GM21786 (cell line): Measurements from ENCODE around the gene CDK19.

ENCODE experiments used
- ATAC-seq: cut with Tn5 transposase; IDR thresholded peaks from one replicate; pipeline ENCODE4 v1.9.1; 2021; ENCODE audit not compliant: unreplicated experiment

The CDK19 gene

GRCh38 chr6:110705543-110705942 is 109.7 kb downstream of the CDK19 start:
- ATAC-seq: peak; percentile 37

- no peak for ATAC-seq
Measured at GRCh38 chr6:110703906-110704594, 111.2 kb downstream of the CDK19 start.

DNA sequence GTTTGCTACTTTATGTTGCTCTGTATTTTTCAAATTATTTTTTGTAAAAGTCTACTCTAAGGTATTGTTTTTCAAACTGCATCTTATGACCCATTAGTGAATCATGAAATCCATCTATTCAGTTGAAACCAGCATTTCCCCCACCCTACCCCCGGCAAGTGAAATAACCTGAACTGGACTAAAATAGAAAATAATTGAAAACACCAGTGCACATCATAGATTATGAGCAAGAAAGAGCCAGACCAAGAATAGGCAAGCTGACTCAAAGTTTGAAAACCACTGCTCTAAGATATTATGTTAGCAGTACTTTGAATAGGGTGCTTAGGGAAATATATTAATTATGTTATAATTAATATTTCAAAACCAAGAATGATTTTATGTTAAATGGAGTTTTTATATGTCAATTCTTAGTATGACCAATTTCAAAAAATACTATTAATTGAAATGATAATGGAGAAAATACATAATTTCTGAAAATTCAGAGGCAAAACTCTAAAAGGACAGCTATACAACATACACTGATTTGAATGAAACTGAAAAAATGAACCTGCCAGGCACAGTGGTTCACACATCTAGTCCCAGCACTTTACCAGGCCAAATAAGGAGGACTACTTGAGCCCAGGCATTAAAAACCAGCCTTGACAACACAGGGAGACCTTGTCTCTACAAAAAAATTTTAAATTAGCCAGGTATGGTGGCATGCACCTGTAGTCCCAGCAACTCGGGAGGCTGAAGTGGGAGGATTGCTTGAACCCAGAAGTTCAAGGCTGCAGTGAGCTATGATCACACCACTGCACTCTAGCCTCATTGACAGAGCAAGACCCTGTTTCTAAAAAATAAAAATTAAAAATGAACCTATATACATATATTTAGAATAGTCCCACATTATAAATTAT is 112.0 kb downstream of the CDK19 start:
- ATAC-seq: peak; percentile 57

GRCh38 chr6:110699780-110700179 is 115.5 kb downstream of the CDK19 start:
- no peak for ATAC-seq

DNA sequence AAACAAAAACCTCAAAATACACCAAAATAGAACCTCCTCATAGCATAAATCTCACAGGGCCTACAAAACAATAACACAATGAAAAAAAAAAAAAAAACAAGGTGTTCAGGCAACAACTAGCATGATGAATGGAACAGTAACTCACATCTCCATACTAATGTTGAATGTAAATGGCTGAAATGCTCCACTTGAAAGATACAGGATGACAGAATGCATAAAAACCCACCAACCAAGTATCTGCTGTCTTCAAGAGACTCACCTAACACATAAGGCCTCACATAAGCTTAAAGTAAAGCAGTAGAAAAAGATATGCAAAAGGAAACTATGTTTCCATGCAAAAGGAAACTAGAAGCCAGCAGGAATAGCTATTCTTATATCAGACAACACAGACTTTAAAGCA is 121.3 kb downstream of the CDK19 start:
- no peak for ATAC-seq

DNA sequence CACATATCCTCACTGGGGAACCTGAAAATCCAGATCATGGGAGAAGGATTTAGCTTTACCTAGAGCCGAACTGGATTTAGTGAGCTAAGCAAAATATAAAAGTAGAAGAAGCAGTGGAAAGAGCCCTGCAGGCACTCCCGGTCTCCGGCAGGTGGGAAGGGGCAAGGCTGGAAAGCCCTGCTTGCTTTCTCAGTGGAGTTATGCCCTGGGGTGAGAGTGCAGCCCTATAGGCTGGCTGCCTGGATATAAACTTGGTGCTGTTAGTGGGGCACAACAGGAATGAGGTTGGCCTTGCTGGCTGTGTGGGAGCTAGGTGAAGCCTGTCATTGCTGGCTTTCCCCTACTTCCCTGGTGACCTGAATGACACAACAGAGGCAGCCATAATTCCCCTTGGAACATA is 122.0 kb downstream of the CDK19 start:
- ATAC-seq: no peak

DNA sequence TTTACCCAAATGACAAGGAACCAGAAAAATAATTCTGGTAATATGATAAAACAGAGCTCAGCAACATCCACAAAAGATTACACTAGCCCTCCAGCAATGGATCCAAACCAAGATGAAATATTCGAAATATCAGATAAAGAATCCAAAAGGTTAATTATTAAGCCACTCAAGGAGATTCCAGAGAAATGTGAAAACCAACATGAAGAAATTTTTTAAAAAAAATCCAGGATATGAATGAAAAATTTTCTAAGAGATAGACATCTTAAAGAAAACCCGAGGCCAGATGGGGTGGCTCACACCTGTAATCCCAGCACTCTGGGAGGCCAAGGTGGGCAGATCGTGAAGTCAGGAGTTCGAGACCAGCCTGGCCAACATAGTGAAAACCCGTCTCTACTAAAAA is 124.4 kb downstream of the CDK19 start:
- no peak for ATAC-seq

DNA sequence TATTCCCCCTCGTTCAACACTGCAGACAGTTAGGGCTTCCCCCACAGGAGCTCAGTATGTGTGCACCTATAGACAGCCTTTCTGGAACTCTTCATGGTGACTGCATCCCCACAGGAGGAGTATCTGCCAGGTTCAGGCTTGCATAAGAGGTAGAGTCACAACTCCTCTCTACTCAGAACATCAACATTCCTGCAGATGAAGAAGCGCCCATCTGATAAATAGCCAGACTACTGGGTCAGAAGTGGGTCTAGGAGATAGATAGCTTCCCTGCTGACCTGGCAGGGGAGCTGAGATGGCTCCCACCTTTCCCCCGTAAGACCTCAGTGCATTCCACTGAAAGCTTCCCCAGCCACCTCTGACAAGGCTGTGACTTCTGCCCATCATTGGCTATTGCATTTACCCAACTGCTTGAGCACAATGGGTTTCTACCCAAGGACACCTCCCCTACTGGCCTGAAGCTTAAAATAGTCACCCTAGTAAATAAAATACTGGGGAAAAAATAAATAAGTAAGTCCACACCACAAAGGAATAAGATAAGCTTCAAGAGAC is 125.1 kb downstream of the CDK19 start:
- no peak for ATAC-seq

GRCh38 chr6:110689275-110689935 is 125.9 kb downstream of the CDK19 start:
- ATAC-seq: no peak

DNA sequence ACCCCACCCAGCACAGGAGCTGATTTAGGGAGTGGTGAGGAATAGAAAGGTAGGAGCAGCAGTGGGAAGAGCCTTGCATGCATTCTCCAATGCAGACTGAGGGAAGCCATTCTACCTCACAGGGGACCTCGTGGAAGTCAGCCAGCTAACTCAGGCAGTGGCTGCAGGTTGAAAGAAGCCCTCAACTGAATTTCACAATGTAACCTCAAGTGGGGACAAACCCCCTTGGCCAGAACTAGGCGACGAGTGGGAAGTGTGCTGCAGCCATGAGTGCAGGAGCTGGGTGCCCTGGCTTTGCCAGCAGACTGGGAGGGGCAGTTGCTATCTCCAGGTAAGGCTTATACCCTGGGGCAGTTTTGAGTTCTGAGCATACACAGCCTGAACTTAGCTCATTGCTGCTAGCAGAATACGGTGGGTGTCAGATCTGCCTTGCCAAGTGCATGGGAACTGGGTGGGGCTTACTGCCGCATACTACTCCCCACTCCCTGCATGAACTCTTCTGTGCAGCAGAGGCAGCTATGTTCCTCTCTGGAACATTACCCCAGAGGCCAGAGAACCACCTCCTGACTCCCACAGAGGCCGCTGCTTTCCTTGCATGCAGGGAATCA is 126.5 kb downstream of the CDK19 start:
- ATAC-seq: no peak

DNA sequence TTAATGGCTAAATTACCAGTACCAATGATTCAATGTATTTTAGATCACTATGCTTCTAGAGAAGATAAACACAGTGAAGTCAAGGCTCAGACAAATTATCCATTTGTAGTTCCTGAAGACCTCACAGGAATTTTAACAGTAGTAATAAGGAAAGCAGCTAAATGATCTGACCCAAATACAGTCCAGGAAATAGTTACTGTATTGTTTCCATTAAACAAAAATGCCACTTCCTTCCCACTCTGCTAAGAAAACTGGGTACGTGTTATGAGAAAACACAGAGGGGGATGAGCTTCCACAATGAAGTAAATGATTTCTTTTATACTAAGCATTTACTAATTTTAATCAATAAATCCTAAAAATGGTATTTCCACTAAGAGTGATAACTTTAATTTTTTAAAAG is 127.9 kb downstream of the CDK19 start:
- ATAC-seq: no peak

DNA sequence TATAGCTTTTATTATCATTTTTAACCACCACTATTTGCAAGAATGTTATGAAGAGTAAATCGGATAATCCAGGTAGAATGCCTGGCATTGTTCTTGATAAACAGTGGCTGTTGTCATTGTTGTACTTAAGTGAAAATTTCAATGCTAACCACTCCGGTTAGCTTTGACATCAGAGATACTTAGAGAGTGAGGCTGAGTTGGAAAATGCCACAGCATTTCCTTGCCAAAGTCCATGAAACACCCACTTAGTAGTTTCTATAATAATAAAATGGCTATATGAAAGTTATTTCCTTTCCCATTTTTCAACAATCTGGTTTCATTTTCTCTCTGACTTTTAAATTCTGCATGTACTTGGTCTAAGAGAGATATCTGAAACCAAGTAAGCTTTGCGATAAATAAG is 132.0 kb downstream of the CDK19 start:
- ATAC-seq: no peak

GRCh38 chr6:110682460-110682853 is 132.8 kb downstream of the CDK19 start:
- ATAC-seq: peak; percentile 99

DNA sequence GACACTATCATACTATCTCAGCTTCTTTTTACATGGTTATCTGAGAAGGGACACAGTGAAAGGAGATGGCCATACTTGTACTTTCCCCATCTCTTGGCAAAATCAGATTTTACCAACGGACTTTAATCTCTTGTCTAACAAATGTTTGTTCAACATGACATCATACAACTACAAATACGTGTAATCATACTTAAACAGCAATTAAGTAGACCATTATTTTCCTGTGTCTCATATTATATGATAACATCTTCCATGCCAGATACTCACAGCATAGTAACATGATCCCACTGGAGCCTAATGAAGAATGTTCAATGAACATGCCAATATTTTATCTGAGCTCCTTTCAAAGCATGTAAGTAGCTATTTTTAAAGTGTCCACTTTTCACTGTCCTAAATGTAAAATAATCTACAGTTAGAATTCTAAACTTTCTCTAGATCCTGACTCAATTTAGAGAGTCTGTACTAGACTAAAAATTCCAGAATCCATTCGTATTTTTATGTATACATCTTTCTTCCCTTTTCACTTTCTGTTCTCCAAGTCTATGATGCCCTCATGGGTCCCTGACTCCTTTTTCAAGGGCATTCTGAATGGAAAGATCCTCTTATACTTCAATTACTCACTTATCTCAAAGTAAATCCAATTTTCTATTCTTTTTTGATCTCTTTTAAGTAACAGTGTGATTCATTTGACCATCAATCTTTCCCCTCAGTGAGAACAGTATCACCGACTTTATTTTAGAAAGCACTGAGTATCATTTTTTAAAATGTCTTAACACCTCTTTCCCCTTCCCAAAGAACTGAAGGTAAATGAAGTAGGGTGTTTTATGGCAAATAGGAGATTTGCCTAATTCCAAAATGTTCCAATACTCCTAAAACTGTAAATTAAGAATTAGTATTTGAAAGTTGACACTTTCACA is 133.5 kb downstream of the CDK19 start:
- ATAC-seq: no peak

- no peak for ATAC-seq
Measured at GRCh38 chr6:110676396-110676795, 138.9 kb downstream of the CDK19 start.

DNA sequence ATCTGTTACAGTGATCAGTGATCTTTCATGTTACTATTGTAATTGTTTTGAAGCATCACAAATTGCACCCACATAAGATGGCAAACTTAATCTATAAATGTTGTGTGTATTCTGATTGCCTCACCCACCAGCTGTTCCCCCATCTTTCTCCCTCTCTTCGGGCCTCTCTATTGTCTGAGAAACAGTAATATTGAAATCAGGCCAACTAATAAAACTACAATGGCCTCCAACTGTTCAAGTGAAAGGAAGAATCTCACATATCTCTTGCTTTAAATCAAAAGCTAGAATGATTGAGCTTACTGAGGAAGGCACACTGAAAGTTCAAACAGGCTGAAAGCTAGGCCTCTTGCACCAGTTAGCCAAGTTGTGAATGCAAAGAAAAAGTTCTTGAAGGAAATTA is 141.2 kb downstream of the CDK19 start:
- ATAC-seq: no peak

- no peak for ATAC-seq
Measured at GRCh38 chr6:110672122-110672521, 143.1 kb downstream of the CDK19 start.

- ATAC-seq: no peak
Measured at GRCh38 chr6:110671447-110671846, 143.8 kb downstream of the CDK19 start.

GRCh38 chr6:110665600-110665999 is 149.7 kb downstream of the CDK19 start:
- no peak for ATAC-seq

GRCh38 chr6:110664933-110665332 is 150.3 kb downstream of the CDK19 start:
- peak; percentile 50 for ATAC-seq
